Activated CD4-positive, alpha-beta T cell treated with anti-CD3 and anti-CD28 coated beads for 4 hours (primary cell): ENCODE data around the gene AGR3.
"Not testable (repeated sequence)": the region's sequence is repeated elsewhere in the genome, so short reads cannot be mapped to it uniquely, and the experiment has no call there.

ENCODE experiments used
- DNase-seq, 2 donors: peaks; one replicate each; pipeline ENCODE4 v3.0.0-alpha.2; 2020

Gene AGR3

DNA sequence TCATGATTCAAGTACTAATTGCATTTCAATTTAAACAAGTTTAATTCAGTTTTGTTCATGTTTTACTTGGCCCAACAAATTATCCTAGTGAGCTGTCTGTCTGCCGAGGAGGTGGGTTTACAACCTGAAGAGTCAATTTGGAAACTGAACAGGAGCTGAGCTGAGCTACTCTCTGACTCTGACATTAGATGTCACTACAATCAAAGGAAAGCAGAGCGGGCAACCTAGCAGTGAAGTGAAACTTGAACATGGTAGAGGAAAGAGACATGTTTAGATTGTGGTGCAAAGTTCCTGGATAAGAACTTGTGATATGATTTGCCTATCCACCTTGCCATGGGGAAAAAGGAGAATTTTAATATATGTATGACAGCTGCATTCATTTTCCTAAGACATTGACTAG, 9.6 kb upstream of the AGR3 start:
- DNase-seq: peak in 1 of 2 donors; percentile 13

DNA sequence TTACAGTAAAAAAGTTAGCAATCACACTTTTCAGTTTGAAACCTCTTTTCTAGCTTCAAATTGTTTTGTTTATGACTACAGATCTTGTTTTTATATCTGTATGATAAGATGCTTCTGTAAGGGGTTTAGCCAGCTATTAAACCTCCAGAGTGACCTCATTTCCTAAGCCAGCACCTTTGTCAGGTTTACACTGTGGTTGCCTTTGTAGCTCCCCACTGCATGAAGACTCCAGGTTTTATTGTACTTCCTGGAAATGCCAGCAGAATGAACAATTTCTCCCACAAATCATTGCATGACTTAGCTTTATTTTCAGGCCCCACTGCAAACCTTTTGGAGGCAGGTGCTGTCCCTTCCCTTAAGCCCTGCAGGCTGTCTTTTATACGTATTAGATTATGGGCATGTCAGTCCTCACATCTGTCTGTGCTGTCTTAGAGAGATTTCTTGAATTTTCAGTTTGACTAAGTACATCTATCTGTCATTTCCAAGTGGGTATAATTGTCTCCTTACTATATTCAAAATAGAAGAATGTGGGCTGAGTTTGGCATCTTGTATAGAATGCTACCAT, 8.2 kb upstream of the AGR3 start:
- DNase-seq: no peak

DNA sequence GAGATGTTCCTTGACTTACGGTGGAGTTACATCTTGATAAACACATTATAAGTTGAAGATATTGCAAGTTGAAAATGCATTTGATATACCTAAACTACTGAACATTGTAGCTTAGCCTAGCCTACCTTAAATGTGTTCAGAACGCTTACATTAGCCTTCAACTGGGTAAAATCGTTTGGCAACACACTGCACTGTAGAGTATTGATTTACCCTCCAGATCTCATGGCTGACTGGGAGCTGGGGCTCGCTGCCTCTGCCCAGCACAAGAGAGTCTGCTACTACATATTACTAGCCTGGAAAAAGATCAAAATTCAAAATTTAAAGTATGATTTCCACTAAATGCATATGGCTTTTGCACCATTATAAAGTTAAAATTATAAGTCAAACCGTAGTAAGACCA, 7.5 kb upstream of the AGR3 start:
- DNase-seq: no peak

DNA sequence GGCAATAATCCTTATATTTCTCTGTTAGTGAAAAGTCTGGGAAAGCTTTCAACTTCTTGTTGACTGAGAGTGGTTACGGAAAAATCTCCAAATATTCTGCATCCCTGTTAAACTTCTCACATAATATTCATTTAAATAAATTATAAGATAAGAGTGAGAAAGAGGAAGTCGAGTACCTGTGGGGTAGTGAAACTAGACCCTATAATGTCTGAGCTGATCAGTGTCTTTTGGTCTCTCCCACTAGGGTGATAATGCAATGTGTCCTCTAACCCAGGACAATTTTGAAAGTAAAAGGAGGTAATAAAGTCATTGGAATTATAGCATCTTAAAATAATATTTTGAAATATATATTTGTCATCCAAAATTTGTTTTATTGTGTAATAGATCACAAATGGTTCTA, 2.1 kb upstream of the AGR3 start:
- DNase-seq: no peak

DNA sequence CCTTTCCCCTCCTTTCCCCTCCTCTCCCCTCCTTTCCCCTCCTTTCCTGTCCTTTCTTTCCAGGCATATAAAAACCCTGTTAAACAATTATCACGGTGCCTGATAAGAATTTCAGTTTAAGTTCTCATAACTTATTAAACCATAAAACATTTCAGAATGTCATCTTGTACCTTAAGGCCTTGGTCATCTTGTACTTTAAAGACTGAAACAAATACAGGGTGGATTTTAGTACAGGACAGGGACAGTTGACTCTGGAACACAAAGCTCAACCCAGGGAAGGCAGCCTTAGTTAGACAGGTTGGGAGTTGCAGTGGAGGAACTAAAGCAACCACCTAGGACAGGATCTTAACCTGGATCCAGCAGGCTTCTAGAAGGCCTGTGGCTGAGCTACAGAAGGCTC, 1.2 kb downstream of the AGR3 start:
- DNase-seq: no peak

DNA sequence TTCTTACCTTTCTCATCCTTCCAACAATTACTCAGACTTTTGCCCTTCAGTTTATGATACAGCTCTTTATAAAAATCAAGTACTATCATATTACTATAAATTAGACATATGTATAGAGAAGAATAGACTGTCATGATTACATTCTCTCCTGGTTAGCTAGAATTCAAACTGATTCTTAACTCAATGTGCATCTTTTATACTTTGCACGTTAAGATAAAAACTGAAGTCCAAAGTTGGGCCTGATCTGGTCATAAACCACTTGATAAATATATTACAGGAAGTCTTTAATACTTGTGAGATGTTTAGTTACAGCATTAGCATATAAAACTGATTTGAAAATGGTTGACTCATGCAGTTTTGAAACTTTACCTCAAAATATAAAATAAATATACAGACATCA, 2.6 kb downstream of the AGR3 start:
- DNase-seq: no peak

DNA sequence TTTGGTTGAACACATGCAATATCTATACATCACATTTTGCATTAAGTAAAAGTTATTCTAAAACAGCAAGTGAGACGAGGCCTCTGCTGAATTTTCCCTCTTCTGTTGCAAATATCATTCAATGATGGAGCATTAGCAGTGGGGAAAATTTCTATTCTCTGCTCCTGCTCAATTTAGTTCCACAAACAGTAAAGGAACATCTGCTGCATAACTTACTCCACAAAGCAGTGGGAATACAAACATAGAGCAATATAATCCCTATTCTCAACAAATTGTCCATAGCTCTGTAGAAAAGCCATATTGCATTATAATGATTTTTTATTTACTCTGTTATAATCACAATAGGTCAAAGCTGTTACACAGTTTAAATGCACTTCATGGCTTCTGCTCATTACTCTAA, 5.9 kb downstream of the AGR3 start:
- no peak for DNase-seq

DNA sequence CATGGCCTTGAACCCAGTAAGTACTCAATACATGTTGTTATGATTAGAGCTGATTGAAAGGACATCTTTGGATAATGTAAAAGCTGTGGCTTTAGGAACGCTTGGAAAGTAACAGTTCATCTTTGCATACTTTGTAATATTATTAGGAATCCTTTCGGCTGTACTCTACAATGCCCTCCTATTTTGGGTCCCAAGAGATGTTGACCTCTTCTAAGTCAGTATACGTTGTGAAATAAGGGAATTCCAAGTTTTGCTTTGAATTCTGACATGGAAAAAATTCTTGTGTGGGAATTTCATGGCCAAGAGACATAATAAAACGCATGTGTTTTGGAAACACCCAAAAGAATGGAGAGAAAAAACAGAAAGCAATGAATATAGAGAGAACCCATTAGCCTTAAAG, 7.7 kb downstream of the AGR3 start:
- no peak for DNase-seq

DNA sequence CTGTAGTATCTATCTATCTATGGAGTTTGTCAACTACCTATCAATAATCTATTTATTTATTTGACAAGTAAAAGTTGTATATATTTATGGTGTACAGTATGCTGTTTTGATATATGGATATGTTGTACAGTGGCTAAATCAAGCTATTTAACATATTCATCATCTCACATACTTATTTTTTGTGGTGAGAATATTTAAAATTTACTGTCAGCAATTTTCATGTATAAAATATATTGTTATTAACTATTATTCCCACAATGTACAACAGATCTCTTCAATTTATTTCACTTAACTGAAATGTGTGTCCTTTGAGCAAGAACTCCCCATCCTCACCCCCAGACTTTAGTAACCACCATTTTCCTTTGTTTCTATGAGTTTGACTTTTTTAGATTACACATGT, 14.5 kb downstream of the AGR3 start:
- no peak for DNase-seq

DNA sequence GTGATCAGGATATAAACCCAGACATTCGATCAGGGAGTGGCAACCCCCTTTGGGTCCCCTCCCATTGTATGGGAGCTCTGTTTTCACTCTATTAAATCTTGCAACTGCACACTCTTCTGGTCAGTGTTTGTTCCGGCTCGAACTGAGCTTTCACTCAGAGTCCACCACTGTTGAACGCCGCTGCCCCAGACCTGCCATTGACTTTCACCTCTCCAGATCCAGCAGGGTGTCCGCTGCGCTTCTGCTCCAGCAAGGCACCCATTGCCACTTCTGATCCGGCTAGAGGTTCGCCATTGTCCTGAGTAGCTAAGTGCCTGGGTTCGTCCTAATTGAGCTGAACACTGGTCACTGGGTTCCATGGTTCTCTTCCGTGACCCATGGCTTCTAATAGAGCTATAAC, 28.6 kb downstream of the AGR3 start:
- DNase-seq: not testable (repeated sequence)

DNA sequence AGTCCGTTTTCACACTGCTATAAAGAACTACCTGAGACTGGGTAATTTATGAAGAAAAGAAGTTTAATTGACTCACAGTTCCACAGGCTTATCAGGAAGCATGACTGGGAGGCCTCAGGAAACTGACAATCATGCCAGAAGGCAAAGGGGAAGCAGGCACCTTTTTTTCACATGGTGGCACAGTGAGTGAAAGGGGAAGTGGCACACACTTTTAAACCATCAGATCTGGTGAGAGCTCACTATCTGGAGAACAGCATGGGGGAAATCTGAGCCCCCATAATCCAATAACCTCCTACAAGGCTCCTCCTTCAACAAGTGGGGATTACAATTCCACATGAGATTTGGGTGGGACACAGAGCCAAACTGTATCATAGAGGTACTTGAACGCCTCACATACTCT, 30.0 kb downstream of the AGR3 start:
- no peak for DNase-seq

DNA sequence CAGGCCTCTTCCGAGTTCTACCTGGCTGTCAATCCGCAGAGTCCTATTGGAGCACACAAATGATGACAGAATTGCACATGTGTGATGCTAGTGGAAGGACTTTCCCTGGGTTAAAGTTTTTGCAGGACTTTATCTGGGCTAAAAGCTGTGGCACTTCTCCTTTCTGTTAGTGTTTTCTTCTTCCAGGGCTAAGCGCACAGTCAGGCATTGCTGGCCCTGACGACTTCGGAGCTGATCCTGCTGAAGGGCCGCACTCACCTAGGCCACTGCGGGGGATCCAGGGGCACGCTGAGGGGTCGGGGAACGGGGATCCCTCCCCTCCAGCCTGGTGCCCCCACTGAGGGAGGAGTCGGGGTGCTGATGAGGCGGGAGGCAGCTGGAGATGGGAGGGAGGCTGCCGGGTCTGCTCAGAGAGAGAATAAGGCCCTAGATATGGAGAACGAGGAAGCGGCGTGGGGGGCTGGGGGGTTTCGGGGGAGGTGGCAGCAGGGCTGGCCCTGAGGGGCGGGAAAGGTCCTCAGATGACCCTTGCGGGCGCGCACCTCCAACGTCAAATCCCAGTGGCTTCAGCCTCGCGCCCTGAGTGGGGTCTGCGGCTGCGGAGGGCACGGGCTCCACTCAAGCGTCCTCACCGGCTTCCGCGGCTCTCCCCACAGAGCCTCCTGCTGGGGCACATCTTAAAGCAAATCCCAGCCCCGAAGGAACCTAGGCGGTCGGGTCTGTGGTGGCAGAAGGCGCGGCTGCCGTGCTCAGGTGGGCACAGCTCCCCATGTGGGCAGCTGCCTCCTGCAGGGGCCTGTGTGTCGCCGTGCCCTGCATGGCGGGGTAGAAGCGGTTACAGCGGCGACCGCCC, 30.9 kb downstream of the AGR3 start:
- no peak for DNase-seq

DNA sequence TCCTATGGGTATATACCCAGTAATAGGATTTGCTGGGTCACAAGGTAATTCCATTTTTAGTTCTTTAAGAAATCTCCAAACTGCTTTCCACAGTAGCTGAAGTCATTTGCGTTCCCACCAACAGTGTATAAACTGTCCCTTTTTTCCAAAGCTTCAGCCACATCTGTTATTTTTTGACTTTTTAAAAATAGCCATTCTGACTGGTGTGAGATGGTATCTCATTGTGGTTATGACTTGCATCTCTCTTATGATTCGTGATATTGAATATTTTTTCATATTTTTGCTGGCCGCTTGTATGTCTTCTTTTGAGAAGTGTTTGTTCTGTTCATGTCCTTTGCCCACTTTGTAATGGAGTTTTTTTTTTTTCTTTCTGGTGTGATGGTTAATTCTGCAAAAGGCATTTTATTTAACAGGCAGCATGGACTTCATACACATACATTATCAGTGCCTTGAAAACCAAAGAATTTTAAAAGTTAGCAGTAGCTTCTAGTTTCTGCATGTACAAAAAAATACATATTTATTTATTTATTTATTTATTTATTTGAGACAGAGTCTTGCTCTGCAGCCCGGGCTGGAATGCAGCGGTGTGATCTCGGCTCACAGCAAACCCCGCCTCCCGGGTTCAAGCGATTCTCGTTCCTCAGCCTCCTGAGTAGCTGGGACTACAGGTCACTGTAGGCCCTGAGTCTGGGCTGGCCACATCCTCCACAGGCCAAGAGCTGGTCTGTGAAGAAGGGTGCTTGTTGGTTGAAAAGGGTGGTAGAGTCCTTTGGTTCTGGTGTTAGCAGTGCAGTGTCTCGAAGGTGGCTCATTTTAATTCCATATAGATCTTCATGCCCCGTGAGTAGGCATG, 32.3 kb downstream of the AGR3 start:
- no peak for DNase-seq

DNA sequence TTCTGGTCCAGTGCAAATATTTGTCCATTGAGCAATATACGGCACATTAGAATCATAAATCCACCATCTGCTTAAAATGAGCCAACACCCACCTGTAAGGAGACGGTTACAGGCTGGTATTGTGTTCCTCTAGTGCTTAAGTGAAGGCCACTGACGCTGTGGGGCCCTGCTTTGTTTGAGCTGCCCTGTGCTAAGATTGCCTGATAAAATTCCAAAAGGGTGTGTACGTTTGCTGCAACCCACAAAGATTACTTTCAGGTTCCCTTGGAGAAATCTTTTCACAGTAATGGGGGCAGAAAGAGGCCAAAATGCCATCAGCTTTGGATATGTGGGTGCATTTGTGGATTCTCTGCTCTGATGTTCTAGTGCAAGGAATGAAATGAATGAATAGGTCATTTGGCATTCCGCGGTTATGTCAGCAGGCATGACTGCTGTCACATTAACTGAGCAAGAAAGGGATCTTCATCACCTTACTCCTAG, 34.4 kb downstream of the AGR3 start:
- DNase-seq: no peak

DNA sequence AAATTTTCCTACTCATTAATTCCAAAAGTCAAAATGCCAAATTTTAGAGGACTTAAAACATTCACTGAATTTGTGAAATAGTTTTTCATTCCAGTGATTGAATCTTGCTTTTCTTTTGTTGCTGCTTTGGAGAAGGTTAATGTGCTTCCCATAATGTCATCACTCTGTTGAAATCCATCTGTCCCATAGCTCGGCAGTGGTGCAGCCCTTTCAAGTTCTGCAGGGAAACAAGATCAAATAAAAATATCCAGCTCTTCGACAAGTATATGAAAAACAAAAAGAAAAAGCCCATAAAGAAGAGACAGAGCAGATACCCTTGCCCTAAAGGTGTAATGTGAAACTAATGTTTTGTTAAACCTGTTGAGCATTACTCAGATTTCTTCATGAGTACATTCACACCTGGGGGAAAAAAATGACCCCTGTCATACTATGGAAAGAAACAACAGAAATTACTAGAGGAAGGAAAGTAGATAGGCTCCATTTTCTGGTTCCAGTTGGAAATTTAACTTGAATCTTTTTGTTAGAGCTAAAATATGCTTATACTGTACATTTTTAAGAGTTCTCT, 35.1 kb downstream of the AGR3 start:
- no peak for DNase-seq

DNA sequence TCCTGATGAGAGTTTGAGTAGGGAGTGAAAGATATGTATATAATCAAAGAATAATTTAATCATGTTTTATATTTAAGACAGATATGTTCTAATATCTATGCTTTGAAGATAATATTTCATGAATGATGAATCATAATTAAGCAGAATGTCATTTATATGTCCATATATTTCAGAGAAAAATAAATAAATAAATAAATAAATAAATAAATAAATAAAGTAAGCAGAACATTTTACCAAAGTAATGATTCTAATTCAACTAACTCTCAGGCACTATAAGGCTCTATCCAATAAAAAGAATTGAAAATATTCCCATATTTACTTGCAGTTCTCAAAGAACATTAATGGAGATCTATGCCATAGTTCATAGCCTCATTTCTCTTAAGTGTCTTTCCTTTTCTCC, 36.0 kb downstream of the AGR3 start:
- no peak for DNase-seq

DNA sequence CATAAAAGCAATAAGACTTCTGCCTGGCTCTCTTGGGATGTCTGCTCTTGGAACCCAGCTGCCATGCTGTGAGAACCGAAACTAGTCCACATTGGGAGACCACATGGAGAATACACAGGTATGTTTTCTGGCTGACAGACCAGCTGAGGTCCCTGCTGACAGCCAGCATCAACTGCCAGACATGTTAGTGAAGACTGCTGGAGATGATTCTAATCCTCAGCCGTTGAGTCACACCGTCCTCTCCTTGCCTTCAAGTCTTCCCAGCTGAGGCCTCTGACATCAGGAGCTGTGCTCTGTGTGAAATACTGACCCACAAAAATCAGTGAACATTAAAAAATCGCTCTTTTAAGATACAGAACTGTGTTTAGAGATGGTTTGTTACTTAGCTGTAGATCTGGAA, 40.1 kb downstream of the AGR3 start:
- no peak for DNase-seq

DNA sequence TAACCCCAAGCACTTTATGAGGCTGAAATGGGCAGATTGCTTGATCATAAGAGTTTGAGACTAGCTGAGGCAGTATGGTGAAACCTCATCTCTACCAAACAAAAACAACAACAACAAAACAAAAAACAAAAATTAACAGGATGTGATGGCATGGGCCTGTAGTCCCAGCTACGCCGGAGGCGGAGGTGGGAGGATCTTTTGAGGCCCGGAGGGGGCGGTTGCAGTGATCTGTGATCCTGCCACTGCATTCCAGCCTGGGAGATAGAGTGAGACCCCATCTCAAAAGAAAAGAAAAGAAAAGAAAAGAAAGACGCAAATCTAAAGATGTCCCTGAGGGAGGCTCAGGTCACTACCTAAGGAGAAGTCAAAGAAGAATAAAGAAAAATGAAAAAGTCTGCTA, 41.7 kb downstream of the AGR3 start:
- DNase-seq: no peak

DNA sequence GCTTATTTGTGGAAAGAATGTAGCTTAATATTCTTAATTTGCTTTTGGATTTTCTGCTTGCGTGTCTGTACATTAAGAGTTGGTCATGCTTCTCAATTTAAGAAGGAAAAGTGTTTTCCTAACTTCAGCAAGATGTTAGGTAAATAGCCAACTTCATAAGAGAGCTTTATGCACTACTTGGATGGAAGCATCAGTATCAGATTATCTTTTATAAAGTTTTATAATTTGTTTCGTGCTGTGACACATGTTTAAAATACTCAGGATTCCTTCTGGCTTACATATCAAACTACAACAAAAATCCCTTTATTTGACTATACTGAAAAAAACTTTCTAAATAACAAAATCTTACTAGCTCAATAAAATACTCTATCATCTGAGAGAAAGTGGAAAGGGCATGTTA, 42.1 kb downstream of the AGR3 start:
- DNase-seq: no peak

DNA sequence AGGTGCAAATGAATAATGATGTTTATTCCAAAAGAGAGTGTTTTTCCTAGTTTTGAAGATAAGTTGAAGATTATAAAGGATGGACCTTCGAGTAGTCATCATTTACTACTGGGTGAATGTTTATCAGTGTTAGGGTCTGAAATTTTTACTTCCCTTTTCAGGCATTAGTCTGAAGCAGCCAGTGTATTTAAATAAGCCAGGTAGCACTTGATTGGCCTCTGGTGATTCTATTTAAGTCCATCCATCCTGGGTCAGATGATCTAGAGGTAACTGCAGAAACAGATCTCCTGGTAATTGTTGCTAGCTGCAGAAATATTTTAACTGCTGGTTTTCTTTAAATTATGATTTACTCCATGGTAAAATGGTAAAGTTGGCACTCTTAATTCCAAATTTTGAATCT, 42.9 kb downstream of the AGR3 start:
- no peak for DNase-seq

DNA sequence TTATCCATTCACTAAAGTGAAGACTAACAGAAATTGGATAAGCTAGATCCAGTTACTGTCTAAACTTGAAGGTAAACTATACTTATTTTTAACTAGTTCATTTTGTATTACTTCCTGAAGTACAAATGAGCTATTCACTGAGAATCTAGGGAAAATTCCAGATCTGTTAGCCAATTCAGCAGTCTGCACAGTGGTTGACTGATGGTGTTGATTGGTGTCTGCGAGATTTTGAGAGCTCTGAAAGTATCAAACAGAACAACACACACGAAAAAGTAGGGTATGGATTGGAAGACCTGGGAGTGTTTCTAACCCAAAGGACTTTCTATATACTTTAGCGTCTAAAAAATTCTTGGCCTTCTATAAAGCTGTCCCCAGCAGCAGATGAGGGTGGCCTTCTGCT, 43.4 kb downstream of the AGR3 start:
- DNase-seq: no peak

DNA sequence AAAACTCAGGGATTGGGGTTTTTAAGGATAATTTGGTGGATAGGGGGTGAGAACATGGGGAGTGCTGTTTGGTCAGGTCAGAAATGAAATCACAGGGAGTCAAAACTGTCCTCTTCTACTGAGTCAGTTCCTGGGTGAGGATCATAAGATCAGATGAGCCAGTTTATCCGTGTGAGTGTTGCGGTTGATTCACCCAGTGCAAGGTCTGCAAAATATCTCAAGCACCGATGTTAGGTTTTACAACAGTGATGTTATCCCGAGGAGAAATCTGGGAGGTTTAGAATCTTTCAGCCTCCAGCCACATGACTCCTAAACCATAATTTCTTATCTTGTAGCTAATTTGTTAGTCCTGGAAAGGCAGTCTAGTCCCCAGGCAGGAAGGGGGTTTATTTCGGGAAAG, 45.3 kb downstream of the AGR3 start:
- no peak for DNase-seq

DNA sequence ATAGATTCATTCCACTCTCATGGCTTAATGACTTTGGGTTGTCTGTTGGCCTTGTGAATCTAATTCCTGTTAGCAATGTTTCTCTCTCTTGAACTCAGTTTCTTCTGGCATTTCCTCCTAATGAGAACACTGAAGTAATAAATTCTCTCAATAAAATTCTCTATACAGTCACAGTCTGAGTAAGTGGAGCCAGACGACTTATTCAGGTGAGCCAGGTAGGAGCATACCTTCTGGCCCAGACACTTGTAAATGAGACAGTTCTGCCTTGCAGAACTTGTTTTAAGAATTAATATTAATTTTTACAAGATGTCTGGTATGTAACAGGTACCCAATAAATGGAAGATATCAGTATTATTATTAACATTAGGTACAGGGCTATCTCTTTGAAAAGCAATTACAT, 48.4 kb downstream of the AGR3 start:
- DNase-seq: no peak

DNA sequence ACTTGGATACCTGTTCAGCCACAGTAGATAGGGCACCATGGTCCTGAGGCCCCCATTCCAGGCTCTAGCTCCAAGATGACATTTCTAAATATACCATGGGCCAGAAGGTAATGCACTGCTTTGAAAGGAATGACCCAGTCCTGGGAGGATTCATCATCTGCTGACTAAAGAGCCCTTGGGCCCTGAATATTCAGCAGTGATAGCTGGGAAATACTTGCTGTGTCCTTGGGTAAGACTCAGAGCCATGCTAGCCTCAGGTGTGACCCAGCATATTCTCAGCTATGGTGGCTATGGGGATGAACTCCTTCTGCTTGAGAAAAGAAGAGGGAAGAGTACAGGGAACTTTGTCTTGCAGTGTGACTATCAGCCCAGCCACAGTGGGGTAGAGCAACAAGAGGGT, 55.7 kb downstream of the AGR3 start:
- no peak for DNase-seq
